ENCODE measurements around the gene PPP6R2.

DNA sequence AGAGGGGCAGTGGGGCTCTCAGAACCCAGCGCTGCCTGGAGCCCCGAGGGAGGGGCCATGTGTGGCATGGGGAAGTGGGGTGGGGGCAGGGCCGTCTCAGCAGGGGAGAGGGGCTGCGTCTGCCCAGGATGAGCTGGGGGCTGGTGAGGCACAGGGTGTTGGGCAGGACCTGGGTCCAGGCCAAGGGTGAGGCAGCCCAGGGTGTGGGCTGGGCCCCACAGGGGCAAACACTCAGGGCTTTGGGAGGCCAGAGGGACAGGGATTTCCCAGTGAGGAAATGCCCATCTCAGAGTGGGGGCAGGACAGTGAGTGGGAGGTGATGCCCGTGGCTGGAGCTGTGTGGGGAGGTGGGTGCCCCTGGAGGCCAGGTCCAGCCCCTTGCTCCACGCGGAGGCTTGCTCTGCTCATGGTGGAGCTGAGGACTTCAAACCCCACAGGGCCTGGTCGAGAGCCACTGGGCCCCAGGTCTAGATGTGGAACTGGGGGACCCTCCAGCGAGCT, 41.0 kb upstream of the PPP6R2 start:
- TF ChIP-seq EP300 (conservative IDR thresholded peaks at IDR 0.05; ENCODE audit: poor library complexity, severe bottlenecking): no peak
- TF ChIP-seq, protein P1, sequence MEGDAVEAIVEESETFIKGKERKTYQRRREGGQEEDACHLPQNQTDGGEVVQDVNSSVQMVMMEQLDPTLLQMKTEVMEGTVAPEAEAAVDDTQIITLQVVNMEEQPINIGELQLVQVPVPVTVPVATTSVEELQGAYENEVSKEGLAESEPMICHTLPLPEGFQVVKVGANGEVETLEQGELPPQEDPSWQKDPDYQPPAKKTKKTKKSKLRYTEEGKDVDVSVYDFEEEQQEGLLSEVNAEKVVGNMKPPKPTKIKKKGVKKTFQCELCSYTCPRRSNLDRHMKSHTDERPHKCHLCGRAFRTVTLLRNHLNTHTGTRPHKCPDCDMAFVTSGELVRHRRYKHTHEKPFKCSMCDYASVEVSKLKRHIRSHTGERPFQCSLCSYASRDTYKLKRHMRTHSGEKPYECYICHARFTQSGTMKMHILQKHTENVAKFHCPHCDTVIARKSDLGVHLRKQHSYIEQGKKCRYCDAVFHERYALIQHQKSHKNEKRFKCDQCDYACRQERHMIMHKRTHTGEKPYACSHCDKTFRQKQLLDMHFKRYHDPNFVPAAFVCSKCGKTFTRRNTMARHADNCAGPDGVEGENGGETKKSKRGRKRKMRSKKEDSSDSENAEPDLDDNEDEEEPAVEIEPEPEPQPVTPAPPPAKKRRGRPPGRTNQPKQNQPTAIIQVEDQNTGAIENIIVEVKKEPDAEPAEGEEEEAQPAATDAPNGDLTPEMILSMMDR (IDR thresholded peaks at IDR 0.05; ENCODE audit: poor library complexity, severe bottlenecking): no peak
- TF ChIP-seq EZH2 (IDR thresholded peaks at IDR 0.05; ENCODE audit: borderline replicate concordance, insufficient read depth, low read length, poor library complexity, severe bottlenecking): no peak
- no peak for TF ChIP-seq RAD21 (conservative IDR thresholded peaks at IDR 0.05)

Measured in neural cell (in vitro differentiated cells).